GM18498 (cell line): ENCODE data around the gene MITF.

ENCODE experiments used
- ATAC-seq: cut with Tn5 transposase; IDR thresholded peaks from one replicate; pipeline ENCODE4 v1.9.1; 2021; ENCODE audit warnings: mild to moderate bottlenecking, moderate library complexity; ENCODE audit not compliant: unreplicated experiment

The MITF gene

DNA sequence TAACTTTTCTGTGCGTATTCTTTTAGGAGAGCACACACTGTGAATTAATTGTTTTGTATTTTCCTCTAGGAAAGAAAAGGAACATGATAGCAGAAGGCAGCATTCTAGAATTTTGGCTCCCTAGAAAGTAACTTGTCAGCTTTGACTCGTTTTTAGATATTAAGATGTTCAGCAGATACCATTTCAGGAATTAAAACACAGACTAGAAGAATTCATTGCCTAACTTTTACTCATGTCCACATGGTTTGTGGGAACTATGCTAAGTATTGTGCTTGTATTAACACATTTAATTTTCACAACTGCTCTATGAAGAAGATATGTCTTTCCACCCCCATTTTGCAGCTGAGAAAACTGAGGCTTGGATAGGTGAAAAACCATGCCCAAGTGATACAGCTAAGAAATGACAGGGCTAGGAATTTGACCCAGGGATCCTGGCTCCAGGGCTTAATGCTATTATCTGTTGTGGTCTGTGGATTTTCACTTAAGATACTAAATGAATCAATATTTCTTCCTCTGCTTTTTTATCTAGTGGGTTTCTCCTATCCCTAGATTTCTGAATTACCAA is 128.8 kb downstream of the MITF start:
- ATAC-seq = no peak

DNA sequence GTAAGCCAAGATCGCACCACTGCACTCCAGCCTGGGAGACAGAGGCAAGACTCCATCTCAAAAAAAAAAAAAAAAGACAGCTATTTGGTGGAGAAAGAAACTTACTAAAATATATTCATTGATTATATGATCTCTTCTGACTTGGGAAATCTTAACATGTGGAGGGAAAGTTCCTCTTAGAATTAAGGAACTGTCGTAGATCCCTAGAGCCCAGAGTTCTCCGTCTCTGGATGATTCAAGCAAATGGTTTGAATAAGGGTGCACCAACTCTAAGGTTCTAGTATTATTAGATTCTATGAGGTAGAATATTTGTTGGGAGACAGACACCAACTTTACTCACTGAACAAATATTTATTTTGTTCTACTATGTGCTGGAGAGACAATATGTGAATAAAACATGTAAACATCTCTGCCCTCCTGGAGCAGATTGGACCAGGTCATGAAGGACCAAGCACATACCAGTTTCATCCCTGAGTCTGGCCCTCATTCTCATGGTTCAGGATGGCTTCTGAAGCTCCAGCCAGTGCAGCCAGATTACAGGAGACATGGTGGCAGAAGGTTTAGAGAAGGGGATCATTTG is 129.7 kb downstream of the MITF start:
- ATAC-seq = no peak

GRCh38 chr3:69869643-69870042 is 130.4 kb downstream of the MITF start:
- no peak for ATAC-seq

DNA sequence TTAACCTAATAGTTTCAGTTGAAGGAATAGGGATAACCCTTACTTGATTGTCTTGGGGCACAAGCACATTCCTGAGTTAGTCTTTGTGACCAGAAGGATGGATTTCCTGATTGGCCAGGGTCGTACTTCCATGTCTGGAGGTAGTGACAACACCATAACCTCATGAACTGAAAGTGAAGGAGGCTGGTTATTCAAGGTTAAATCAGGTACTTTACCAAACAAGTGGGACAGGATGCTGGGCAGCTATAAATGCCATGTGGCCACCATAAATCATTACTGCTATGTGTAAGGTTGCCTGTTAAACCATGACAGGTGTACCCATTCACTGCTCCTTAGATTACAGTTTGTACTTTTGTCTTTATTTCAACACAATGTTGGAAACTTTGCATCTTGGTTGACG is 132.0 kb downstream of the MITF start:
- ATAC-seq = no peak

DNA sequence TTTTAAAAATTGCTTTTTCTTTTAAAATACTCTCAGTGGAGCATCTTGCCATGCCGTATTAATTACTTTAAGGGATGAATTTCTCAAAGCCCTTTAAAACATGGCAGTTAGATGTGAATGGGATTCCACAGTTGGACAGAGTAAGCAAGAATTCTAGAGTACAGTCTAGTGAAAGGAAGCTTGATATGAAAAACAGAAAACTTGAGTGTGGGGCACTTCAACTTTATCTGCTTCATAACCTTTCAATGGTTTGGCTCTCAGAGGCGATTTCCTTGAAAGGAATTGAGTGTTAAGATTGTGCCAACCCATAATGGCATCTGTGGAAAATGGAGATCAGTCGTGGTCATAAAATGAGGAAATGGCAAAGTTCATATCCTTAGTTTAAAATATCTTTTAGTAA is 132.6 kb downstream of the MITF start:
- ATAC-seq = no peak

DNA sequence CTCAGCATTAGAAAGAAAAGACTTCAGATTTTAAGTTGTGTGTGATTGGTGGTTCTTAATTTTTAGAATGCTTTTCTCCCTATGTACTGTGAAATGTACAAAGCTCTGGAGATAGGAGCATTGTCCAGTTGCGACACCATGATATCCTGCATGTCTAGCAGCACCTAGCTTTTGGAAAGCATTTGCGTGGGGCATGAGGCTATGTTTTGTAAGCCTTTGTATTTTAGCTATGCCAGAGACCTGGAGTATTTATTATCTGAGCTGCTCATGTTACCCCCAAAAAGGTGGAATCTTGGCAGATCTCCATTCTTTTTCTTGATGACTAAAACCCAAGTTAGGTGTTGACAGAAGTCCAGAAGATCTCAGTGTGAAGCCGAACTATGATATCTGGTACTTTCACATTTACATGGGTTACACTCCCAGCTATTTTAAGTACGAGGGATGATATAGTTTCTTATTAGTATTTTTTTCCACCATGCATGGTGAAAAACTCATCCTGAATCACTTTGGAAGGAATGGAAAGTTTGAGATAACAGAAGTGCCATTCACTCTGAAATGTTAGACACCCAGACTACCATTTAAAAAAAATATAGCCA is 133.6 kb downstream of the MITF start:
- no peak for ATAC-seq

DNA sequence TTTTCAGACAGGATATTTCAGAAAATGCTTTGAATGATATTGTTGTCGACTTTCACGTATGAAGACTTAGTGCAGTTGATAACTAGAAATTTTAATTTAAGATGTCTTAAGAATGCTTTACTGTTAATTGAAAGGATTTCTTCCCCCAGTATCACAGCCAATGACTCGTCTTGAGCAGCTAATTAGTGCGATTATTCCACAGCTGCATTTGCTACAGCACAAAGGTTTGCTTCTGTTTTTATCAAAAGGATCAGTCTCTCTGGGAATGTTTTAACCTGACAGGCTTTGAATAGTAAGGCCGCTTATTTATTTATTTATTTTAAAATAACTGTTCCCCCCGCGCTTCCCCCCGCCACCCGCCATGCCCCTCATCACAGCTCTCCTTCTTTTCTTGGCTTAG is 136.8 kb downstream of the MITF start:
- ATAC-seq = no peak

GRCh38 chr3:69878254-69878653 is 139.0 kb downstream of the MITF start:
- no peak for ATAC-seq

GRCh38 chr3:69879051-69879450 is 139.8 kb downstream of the MITF start:
- no peak for ATAC-seq

GRCh38 chr3:69880069-69880640 is 140.9 kb downstream of the MITF start:
- no peak for ATAC-seq

- ATAC-seq = no peak
Measured at GRCh38 chr3:69881051-69881450, 141.8 kb downstream of the MITF start.

DNA sequence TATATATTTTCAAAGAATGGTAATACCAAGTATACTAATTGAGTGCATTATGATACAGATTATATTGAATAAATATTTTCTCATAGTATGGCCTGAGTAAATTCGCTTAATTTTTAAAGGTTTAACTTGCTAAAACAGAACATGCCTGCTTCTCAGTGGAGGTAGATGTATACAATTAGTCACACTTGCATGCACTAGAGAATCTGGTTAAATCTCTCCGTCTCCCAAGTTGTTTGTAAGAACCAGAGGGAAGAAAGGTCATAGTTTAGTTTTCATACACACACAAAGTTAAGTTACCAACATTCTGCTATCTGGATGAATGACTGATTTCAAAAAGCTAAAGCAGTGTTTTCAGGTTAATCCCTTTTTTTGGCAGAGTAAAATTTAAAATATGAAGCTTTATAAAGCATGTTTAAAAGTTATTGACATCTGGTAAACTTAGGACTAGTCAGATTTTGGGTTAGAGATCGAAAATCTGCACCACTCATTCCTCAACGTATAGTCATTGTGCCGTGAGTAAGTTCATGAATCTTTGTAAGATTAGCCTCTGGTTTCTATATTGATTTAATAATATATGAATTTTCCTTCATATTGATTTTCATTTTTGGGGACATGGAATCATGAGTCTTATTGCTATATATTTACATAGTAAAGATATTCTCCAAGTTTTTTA is 142.6 kb downstream of the MITF start:
- ATAC-seq = no peak

GRCh38 chr3:69882560-69882959 is 143.3 kb downstream of the MITF start:
- ATAC-seq = no peak

DNA sequence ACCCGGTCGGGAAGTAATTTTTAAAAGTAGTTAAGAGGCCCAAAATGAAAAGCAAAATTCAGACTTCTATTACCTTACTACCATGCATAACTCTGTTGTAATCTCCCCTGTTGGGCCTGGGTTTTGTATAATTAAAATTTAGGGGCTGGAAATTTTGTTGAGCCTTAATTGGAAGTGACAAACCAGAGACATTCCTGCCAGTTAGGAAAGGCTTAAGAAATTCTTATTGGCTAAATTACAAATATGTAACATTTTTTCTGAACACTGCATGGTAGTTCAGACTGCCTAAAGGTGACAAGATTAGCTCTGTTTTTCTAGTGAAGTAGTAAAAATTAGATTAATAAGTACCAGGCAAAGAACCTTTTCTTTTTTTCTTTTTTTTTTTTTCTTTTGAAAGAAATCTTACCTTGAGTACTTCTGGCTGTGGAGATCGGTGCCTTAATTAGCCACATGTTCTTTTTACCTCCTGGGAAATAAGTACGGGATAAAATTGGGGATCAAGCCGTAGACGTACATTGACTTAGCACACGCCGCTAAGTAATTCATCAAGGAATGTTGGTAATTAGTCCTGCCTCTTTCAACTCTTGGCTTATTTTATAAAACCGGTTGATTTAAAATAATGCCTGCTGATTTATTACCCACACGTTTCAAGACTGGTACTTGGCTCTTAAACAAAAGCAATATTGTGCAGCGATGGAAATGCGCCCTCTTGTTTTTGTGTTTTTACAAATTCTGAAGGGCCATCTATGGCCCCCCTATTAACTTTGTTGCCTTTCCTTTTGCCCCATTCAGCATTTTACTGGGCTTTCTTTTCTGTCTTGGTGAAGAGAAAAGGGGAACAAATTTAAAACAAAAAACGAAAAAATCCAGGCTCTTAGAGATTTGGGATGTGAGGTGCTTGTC is 149.0 kb downstream of the MITF start:
- no peak for ATAC-seq

- no peak for ATAC-seq
Measured at GRCh38 chr3:69888943-69889315, 149.7 kb downstream of the MITF start.

DNA sequence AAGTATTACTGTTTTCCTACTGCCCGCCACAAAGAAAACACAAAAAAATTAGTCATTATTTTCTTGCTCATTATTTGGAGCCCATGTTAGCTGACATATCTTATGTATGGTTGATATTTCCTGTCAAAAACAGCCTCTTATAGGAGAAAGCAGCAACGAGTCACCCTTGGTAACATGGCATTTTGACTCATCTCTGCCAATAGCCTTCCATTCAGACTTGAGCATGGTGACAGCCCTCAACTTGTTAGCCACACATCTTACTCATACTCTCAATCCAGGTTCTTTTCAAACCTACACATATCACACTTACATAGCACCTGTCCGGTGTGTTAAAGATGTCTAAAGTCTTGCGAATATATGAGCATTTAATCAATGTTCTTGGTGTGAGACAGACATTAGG is 150.8 kb downstream of the MITF start:
- no peak for ATAC-seq

GRCh38 chr3:69890691-69891090 is 151.4 kb downstream of the MITF start:
- no peak for ATAC-seq

- ATAC-seq = no peak
Measured at GRCh38 chr3:69892706-69893105, 153.4 kb downstream of the MITF start.

DNA sequence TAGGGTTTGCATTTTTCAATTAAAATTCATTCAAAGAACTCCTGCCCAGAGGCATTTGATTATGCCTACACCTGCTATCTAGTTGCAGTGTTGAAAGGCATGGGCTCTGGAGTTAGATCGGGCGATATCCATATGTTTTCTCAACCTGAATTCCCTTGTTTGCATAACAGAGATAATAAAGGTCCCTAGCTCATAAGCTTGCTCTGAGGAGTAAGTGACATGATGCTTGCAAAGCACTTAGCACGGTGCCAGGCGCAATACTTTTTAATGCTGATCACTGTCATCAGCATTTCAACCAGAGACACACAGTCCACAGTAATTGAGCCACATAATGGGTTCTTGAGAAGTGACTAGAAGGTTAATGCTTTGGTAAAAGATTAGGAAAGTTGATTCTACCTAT is 154.0 kb downstream of the MITF start:
- no peak for ATAC-seq

DNA sequence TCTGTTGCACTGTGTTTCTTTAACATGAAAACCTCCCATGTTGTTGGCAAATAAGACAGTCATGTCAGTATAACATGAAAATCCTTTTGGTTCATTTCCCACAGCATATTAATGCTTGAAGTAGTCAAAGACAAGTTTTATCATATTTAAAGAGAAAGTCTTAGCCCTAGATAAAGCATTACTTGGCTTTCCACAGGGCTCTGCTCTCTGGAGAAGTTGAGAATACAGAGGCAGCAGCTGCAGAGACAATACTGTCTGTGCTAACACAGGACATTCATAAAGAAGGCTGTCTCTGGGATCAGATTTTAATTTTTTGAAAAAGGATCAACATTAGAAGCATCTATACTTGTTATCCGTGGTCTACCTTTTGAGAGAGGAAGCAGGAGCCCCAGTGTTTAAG is 156.8 kb downstream of the MITF start:
- no peak for ATAC-seq

- ATAC-seq = no peak
Measured at GRCh38 chr3:69900331-69900730, 161.1 kb downstream of the MITF start.
